Breast epithelium (tissue), 4 donors: ENCODE results near the gene SNTG2. TPM values are rescaled to one million over a fixed set of nuclear protein-coding genes. Genes with fewer than 3 reads are reported as not detected.

Experiments used
- DNase-seq, 2 donors: peaks; one replicate each; pipeline ENCODE4 v3.0.0-alpha.2; 2019; ENCODE audit warnings: low spot score in 2 of 2
- H3K27ac ChIP-seq, 2 donors: fragments of 200-600 bp; sonication (generic) in 1 of 2; one replicate each; pipeline ENCODE4 v1.5.1; 2016 to 2019; ENCODE audit warnings: mild to moderate bottlenecking in 1 of 2
- H3K27me3 ChIP-seq, 2 donors: fragments of 200-600 bp; sonication (generic) in 1 of 2; one replicate each; pipeline versions ENCODE4 v1.5.1 to v1.6.0; 2017 to 2019; ENCODE audit warnings: control low read depth in 1 of 2, mild to moderate bottlenecking in 1 of 2
- H3K36me3 ChIP-seq: fragments of 200-600 bp; one replicate; pipeline ENCODE4 v1.5.1; 2019
- H3K4me1 ChIP-seq, 2 donors: fragments of 200-600 bp; sonication (generic); one replicate each; pipeline ENCODE4 v1.5.1; 2016 to 2019; ENCODE audit warnings: control low read depth in 1 of 2
- H3K4me3 ChIP-seq, 3 donors: fragments of 200-600 bp; sonication (generic); 1 replicate in 2 of 3; 2 replicates in 1 of 3; pipeline ENCODE4 v1.5.1; 2016 to 2019; ENCODE audit warnings: mild to moderate bottlenecking in 3 of 3, moderate library complexity in 2 of 3
- H3K9me3 ChIP-seq, 2 donors: fragments of 200-600 bp; sonication (generic) in 1 of 2; one replicate each; pipeline ENCODE4 v1.5.1; 2016 to 2019; ENCODE audit warnings: control low read depth in 1 of 2
- CTCF ChIP-seq, 3 donors: fragments of 450-650 bp; IDR thresholded peaks; one replicate each; pipeline ENCODE4 v1.5.1; 2016 to 2017; ENCODE audit warnings: antibody characterized with exemption in 3 of 3, mild to moderate bottlenecking in 3 of 3, moderate library complexity in 3 of 3
- POLR2A ChIP-seq: fragments of 450-650 bp; IDR thresholded peaks from one replicate; pipeline ENCODE4 v1.6.1; 2016; ENCODE audit warnings: antibody characterized with exemption, mild to moderate bottlenecking, moderate library complexity
- POLR2AphosphoS5 ChIP-seq, 3 donors: sonication (generic); formaldehyde crosslinking; IDR thresholded peaks; one replicate each; pipeline ENCODE4 v1.6.1; 2017; ENCODE audit warnings: antibody characterized with exemption in 3 of 3
- intact Hi-C: fragments of 100-400 bp; cut with DNase I; formaldehyde crosslinking; loops from one replicate; pipeline ENCODE4 v1.15.1; 2023; ENCODE audit warnings: low total_unique reads
- total RNA-seq, 3 donors: library from RNA; depleted of rRNA; stranded (reverse); fragments of >200 nt; gene quantifications; one replicate each; pipeline ENCODE4 v1.1.0, GENCODE V29; 2016

SNTG2 gene
- total RNA-seq, 3 donors from 2014 or later = 4.6 to 7.4 (median 6.0) TPM

GRCh38 chr2:1286929-1287328 is 336.3 kb downstream of the SNTG2 start:
- Histone ChIP-seq H3K36me3 (no peaks in the 10 kb centered on the region), H3K27me3 (no peaks in the 10 kb centered on the region), H3K9me3 (no peaks in the 10 kb centered on the region), H3K27ac (no peak overlapping the region), H3K4me1 (no peaks in the 10 kb centered on the region), H3K4me3 (no peak overlapping the region)
- intact Hi-C loops = loop anchor here (5.0 kb wide), 1 partner anchor 895 kb away; no protein-coding TSS in a partner anchor
- TF ChIP-seq POLR2AphosphoS5 (IDR thresholded peaks at IDR 0.05) (no peak), CTCF (IDR thresholded peaks at IDR 0.05) (no peak), POLR2A (no peak)
- DNase-seq = no peak

DNA sequence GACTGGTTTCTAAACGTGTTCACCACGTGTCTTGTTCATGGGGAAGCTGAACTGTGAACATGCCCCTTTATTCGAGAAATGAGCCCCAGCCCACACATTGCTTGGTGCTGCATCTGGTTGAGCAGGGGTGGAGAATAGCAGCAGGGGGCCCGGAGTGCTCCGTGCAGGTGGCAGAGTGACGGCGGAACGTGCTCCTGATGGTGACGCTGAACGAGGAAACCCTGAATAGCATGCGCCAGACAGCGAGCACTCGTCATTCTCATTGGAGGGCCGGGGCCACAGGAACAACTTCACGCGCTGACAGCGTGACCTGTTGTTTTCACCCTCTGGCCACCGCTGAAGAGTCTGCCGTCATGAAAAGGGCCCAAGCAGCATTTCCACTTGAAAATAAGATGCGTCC is 336.8 kb downstream of the SNTG2 start:
- TF ChIP-seq POLR2AphosphoS5 (IDR thresholded peaks at IDR 0.05) = no peak
- TF ChIP-seq CTCF (IDR thresholded peaks at IDR 0.05) = no peak
- TF ChIP-seq POLR2A = no peak
- H3K27me3 ChIP-seq = no peaks in the 10 kb centered on the region
- intact Hi-C loops = loop anchor here (5.0 kb wide), 1 partner anchor 895 kb away; no protein-coding TSS in a partner anchor
- DNase-seq = no peak
- no peaks in the 10 kb centered on the region for H3K9me3 ChIP-seq
- no peak overlapping the region for H3K27ac ChIP-seq
- H3K36me3 ChIP-seq = no peaks in the 10 kb centered on the region
- no peaks in the 10 kb centered on the region for H3K4me1 ChIP-seq
- H3K4me3 ChIP-seq = no peak overlapping the region

DNA sequence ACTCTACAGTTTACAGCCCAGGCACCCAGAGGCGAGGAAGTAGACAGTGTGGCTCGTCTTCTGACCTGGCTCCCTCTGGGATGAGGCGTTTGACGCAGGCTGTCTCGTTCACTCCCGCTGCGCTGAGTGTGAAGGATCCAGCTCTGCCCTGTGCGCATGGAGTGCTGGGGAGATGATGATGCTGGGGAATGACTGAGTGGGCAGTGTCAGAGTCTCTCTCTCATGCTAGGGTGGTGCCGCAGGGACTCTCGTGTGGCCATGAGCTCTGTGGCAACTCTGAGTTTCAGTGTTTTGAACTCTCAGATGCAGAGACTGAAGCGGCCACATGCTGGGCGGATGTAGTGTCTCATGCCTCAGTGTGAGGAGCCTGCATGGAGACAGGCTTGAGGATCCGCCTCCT is 344.3 kb downstream of the SNTG2 start:
- H3K4me1 ChIP-seq = no peaks in the 10 kb centered on the region
- no peak for DNase-seq
- H3K9me3 ChIP-seq = no peaks in the 10 kb centered on the region
- H3K4me3 ChIP-seq = no peak overlapping the region
- no peaks in the 10 kb centered on the region for H3K36me3 ChIP-seq
- TF ChIP-seq POLR2AphosphoS5 (IDR thresholded peaks at IDR 0.05) (no peak), CTCF (IDR thresholded peaks at IDR 0.05) (no peak), POLR2A (no peak)
- H3K27me3 ChIP-seq = peaks cover 0 to 5% of the 10 kb centered on the region in 2 donors
- intact Hi-C loops = no loop called here
- H3K27ac ChIP-seq = no peak overlapping the region

DNA sequence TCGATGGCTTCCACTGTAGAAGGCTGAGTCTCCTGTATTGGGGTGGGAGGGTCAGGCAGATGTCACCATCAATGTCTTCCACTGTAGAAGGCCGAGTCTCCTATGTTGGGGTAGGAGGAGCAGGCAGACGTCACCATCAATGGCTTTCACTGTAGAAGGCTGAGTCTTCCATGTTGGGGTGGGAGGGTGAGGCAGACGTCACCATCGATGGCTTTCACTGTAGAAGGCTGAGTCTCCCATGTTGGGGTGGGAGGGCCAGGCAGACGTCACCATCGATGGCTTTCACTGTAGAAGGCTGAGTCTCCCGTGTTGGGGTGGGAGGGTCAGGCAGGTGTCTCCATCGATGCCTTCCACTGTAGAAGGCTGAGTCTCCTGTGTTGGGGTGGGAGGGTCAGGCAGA is 345.1 kb downstream of the SNTG2 start:
- H3K27ac ChIP-seq = no peak overlapping the region
- no peaks in the 10 kb centered on the region for H3K36me3 ChIP-seq
- H3K27me3 ChIP-seq = peaks cover 0 to 5% of the 10 kb centered on the region in 2 donors
- no peaks in the 10 kb centered on the region for H3K4me1 ChIP-seq
- H3K4me3 ChIP-seq = no peak overlapping the region
- H3K9me3 ChIP-seq = no peaks in the 10 kb centered on the region
- intact Hi-C loops = no loop called here
- DNase-seq = no peak
- TF ChIP-seq POLR2AphosphoS5 (IDR thresholded peaks at IDR 0.05) (no peak), CTCF (IDR thresholded peaks at IDR 0.05) (no peak), POLR2A (no peak)

DNA sequence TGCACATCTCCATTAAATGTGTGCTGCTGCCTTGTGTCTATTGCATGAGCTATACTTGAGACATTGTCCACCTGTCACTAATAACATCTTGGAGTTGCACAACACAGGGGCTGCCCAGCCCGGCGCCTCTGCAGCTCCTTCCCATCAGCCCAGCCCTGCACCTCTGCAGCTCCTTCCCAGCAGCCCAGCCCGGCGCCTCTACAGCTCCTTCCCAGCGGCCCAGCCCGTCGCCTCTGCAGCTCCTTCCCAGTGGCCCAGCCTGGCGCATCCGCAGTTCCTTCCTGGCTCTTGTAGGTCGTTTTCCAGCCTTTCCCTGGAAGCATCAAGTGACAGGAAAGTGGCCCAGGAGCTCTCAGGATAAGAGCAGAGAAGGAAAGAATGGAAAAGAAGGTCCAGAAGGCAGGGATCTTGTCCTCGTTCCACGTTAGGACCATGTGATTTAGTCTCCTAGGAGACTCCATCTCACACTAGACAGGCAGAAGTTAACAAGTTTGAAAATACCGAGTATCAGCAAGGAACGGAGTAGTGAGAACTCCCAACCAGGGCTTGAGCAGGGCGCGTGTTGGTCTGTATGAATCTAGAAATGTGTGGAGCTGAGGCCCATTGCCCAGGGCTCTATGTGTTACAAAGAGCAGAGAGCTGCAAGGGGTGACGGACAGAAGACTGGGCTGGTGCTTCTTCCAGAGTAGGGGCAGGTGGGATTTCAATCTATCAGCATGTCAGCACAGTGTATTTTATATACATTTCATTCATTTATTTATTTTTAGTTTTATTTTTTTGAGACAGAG is 346.9 kb downstream of the SNTG2 start:
- intact Hi-C loops = no loop called here
- no peak overlapping the region for H3K4me3 ChIP-seq
- no peak for TF ChIP-seq POLR2AphosphoS5 (IDR thresholded peaks at IDR 0.05)
- H3K27ac ChIP-seq = no peak overlapping the region
- no peaks in the 10 kb centered on the region for H3K4me1 ChIP-seq
- no peaks in the 10 kb centered on the region for H3K36me3 ChIP-seq
- H3K27me3 ChIP-seq = peaks cover 0 to 5% of the 10 kb centered on the region in 2 donors
- H3K9me3 ChIP-seq = no peaks in the 10 kb centered on the region
- DNase-seq = no peak
